IMR-90 (cell line): Measurements from ENCODE around the gene HPS6.

Experiments used
- CEBPB ChIP-seq: IDR thresholded peaks from 2 replicates; pipeline ENCODE4 v1.6.1; 2012; ENCODE audit warnings: low read depth, low read length, improper control_type of control experiment
- MAFK ChIP-seq: IDR thresholded peaks from 2 replicates; pipeline ENCODE4 v1.6.1; 2012; ENCODE audit warnings: low read depth, low read length, improper control_type of control experiment
- MXI1 ChIP-seq: IDR thresholded peaks from 2 replicates; pipeline ENCODE4 v1.6.1; 2012; ENCODE audit warnings: low read depth, mild to moderate bottlenecking, low read length, moderate library complexity, borderline replicate concordance
- POLR2A ChIP-seq: IDR thresholded peaks from 2 replicates; pipeline ENCODE4 v1.6.1; 2012; ENCODE audit warnings: mild to moderate bottlenecking, low read depth, low read length
- RAD21 ChIP-seq: IDR thresholded peaks from 2 replicates; pipeline ENCODE4 v1.6.1; 2012; ENCODE audit warnings: low read length, improper control_type of control experiment
- RFX5 ChIP-seq: IDR thresholded peaks from 2 replicates; pipeline ENCODE4 v1.8.0; 2012; ENCODE audit warnings: low read depth, mild to moderate bottlenecking, low read length, moderate library complexity
- SMC3 ChIP-seq: fragments of 150-350 bp; IDR thresholded peaks from 2 replicates; pipeline ENCODE4 v1.6.1; 2016; ENCODE audit warnings: low read depth, mild to moderate bottlenecking, antibody characterized with exemption, low read length, moderate library complexity
- TF ChIP-seq, protein P1 (sequence below): conservative IDR thresholded peaks from 2 replicates; pipeline ENCODE4 v1.5.1; 2012; ENCODE audit warnings: mild to moderate bottlenecking, low read depth, low read length, improper control_type of control experiment
- TF ChIP-seq, protein P2 (sequence below): fragments of 150-350 bp; IDR thresholded peaks from 2 replicates; pipeline ENCODE4 v1.6.1; 2017; ENCODE audit warnings: mild to moderate bottlenecking, antibody characterized with exemption, low read length, low read depth

DNA sequence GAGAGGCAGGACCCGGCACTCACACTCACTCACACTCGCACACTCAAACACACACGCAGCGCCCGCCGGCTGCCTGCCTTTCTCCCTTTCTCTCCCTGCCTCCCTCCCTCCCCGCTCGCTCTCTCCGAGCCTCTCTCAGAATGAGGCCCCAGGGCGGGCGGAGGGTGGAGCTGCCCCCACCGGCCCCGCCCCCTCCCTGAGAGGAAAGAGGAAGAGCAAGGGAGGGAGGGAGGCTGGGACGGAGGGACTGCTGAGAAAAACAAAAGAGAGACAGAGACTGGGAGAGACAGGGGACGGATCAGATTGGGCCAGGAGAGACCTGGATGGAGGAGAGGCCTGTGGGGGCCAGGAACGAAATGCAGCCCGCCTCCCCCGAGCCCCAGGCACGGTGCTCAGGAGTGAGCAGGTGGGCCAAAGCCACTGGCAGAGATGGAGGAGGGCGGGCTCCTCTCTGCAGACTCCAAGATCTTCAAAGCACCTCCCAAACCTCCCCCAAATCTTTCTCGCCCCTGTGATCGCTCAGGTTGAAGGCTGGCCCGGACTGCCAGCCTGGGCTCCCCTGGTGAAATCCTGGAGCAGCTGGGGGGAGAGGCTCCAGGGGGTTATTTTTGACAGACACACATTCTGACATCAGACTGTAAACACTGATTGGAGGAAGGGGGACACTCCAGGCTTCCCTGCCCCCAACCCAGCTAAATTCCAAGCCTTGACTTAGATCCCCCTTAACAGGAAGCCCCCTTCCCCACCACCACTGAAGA lies 49.9 kb downstream of the HPS6 start:
- TF ChIP-seq CEBPB (no peak), SMC3 (no peak), RAD21 (no peak), POLR2A (peak; percentile 71), RFX5 (no peak), MAFK (no peak), MXI1 (0 out of 2 replicates have a peak, but pooled peaks have one; percentile 29)
- TF ChIP-seq, protein P1, sequence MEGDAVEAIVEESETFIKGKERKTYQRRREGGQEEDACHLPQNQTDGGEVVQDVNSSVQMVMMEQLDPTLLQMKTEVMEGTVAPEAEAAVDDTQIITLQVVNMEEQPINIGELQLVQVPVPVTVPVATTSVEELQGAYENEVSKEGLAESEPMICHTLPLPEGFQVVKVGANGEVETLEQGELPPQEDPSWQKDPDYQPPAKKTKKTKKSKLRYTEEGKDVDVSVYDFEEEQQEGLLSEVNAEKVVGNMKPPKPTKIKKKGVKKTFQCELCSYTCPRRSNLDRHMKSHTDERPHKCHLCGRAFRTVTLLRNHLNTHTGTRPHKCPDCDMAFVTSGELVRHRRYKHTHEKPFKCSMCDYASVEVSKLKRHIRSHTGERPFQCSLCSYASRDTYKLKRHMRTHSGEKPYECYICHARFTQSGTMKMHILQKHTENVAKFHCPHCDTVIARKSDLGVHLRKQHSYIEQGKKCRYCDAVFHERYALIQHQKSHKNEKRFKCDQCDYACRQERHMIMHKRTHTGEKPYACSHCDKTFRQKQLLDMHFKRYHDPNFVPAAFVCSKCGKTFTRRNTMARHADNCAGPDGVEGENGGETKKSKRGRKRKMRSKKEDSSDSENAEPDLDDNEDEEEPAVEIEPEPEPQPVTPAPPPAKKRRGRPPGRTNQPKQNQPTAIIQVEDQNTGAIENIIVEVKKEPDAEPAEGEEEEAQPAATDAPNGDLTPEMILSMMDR, result no peak
- TF ChIP-seq, protein P2, sequence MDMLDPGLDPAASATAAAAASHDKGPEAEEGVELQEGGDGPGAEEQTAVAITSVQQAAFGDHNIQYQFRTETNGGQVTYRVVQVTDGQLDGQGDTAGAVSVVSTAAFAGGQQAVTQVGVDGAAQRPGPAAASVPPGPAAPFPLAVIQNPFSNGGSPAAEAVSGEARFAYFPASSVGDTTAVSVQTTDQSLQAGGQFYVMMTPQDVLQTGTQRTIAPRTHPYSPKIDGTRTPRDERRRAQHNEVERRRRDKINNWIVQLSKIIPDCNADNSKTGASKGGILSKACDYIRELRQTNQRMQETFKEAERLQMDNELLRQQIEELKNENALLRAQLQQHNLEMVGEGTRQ, result no peak
